Measurements from ENCODE around the gene MXD4. TPM values are rescaled to one million over a fixed set of nuclear protein-coding genes. Genes with fewer than 3 reads are reported as not detected.
"Not testable (repeated sequence)": the region's sequence is repeated elsewhere in the genome, so short reads cannot be mapped to it uniquely, and the experiment has no call there.

Gene MXD4
- total RNA-seq, 1 donor from 2014 or later = 102 TPM

DNA sequence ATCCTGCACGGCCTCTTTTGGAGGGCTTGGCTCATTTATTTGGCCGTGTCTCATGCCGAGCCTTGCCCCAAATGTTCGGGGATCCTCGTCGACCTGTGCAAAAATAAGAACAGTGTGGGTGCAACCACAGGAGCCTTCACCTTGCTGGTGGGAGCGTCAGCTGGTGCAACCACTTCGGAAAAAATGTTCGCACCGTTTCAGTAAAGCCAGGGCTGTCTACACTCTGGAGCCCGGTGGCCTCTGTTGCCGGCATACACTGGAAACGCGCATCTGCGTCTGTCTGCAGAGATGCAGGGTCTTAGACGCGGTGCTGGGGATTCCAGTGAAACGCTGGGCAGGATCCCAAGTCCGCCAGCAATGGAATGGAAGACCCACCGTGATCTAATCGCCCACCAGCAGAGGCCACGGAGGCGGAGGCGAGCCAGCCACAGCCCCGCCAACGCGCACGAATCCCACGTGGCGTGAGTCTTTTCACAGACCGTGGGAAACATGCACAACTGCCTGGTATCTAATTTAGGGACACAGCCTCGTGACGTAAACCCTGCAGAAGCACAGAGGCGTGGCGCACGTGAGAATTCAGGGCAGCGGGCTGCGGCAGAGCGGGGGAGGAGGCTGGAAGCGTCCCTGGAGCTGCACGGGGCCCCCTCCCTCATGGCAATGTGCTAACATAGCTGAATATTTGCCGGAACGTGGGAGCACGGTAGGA lies 13.8 kb upstream of the MXD4 start:
- DNase-seq (ENCODE audit: low read depth) = no peak

DNA sequence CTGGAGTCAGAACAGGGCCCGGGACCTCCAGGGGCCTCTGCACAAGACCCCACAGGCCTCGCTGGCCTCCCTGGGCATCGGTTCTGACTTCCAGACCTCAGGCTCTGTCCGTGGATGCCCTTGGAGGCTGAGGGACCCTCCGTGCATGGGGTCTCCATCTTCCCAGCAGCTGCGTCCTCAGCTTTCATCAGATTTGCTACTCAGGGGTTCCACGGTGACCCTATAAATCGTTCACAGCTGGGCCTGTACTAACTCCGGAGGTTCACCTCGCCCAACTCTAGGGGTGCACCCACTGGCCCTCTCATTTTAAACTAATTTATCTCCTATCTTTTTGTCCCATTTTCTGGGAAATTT lies 13.1 kb upstream of the MXD4 start:
- DNase-seq (ENCODE audit: low read depth) = not testable (repeated sequence)

DNA sequence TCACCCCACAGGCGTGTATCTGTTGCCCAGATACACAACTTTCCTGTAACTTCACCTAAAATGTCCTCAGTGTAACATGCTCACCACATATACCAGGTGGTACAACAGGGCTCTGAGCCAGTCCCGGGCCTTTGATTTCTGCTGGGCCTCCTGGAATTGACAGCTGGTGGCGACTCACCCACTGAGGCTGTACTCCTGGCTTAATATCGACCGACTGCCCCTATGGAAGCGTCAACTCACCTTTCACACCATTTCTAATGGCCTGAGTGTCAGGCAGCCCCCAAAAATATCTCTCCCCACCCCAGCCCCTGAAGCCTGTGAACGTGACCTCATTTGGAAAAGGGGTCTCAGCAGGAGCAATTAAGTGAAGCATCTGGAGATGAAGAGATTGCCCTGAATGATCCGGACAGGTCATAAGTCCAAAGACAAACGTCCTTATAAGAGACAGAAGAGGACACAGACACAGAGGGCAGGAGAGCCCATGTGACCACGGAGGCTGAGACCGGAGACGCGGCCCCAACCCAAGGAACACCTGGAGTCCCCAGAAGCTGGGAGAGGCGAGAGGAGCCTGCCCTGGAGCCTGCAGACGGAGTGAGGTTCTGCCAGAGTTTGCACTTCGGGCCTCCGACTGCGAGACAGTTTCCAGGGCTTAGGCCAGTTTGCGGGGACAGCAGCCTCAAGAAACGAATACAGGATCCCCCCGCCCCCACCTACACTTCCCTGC lies 12.6 kb upstream of the MXD4 start:
- no peak for DNase-seq (ENCODE audit: low read depth)

- no peak for DNase-seq (ENCODE audit: low read depth)
Observed at GRCh38 chr4:2273657-2274319, 11.9 kb upstream of the MXD4 start.

DNA sequence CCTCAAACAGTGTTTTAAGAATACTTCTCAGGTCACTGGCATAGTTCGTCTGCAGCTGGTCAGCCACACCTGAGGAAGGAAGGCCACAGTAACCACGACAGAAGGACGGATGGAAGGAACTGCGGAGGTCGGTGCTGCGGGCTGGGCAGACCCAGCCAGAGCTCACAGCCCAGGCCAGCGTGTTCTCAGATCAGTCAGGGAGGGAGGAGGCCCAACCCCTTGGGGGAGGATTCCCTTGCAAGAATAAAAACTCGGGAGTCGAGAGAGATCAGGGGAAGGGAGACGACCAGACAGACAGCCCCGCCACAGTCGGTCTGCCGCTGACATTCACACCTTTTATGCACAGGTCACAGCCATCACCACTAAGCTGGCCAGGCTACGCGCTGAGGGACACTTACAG lies 11.3 kb upstream of the MXD4 start:
- no peak for DNase-seq (ENCODE audit: low read depth)

GRCh38 chr4:2272828-2273120 lies 10.9 kb upstream of the MXD4 start:
- DNase-seq (ENCODE audit: low read depth) = no peak

- no peak for DNase-seq (ENCODE audit: low read depth)
Observed at GRCh38 chr4:2272026-2272827, 10.3 kb upstream of the MXD4 start.

- DNase-seq (ENCODE audit: low read depth) = no peak
Observed at GRCh38 chr4:2271279-2272025, 9.5 kb upstream of the MXD4 start.

DNA sequence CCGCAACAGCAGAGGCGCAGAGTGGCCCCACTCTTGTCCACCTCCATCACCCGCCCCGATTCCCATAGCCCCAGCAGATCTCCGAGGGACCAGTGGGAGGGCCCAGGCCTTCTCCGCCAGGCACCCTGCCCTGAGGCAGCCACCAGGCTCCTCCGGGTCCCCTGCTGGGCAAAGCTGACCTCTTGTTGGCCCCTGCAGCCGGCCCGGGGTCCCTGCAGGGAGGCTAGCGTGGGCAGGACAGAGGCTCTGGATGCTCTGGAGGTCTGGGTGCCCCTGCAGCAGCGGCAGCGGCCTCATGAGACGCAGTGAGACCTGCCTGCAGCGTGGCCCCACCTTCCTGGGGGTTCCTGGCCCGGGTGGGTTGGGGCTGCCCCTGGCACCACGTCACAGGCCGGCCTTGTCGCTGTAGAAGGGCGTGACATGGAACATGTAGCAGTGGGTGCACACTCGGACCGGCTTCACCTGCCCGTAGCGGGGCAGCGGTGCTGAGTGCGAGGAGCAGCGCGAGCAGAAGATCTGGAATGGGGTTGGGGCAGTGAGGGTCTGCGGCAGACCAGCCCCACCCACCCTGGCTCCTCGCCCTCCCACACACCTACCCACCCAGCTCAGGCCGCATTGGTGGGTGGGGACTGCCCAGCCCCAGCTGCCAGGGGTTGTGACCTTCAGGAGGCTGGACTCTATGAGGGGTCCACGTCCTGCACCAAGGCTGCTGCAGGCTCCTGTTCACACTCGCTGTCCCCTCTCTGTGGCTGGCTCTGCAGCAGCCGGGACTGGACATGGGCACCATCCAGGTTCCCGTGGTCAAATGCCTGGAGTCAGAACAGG lies 8.6 kb upstream of the MXD4 start:
- no peak for DNase-seq (ENCODE audit: low read depth)

GRCh38 chr4:2269618-2270163 lies 7.8 kb upstream of the MXD4 start:
- DNase-seq (ENCODE audit: low read depth) = no peak

DNA sequence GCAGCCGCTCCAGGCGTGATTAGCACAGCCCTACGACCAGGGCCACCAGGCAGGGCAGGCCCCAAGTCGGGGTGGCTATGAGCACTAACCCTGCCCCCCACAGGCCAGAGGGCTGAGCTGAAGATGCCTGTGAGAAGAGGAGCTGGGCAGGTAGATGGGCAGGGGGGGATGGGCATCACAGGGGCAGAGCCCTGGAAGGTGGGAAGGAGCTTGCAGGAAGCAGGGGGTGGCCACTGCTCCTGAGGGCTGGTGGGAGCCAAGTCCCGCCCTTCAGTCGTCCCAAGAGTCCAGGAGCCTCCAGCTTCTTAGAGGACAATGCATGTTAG lies 7.3 kb upstream of the MXD4 start:
- no peak for DNase-seq (ENCODE audit: low read depth)

DNA sequence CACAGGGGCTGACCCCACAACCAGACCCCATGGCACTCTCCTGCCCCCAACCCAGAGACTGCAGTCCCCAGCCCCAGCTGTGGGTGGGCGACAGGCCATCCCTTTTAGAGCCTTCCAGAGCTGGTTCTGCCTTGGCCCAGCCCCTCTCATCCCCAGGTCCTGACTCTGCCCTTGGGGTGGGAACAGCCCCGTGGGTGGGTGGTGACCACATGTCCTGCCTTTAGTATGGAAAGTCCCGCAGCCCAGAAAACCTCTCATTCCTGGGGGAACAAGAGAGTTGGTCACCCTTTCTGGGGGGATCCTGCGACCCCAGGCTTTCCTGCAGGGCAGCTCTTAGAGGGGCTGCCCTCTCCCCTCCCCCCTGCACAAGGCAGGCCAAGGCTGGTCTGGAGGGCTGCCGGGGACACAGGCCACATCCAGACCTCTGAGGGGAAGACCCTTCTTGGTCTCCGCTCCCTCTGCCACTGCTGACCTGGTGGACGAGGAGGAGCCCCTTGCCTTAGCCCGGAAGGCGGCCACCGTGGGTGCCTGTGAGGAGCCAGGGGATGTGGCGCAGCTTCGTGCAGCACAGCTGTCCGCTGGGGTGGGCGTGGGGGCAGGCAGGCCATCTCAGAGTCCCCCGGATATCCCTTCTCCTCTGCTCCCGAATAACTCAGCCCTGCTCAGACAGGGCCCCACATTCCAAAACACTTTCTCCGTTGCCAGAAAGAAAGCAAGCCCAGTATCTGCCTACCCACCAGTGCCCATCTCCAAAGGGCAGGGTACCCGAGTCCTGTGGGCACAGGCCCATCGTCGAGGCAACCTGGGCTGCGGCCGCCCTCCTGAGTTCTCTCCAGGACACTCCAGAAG lies 6.7 kb upstream of the MXD4 start:
- no peak for DNase-seq (ENCODE audit: low read depth)

DNA sequence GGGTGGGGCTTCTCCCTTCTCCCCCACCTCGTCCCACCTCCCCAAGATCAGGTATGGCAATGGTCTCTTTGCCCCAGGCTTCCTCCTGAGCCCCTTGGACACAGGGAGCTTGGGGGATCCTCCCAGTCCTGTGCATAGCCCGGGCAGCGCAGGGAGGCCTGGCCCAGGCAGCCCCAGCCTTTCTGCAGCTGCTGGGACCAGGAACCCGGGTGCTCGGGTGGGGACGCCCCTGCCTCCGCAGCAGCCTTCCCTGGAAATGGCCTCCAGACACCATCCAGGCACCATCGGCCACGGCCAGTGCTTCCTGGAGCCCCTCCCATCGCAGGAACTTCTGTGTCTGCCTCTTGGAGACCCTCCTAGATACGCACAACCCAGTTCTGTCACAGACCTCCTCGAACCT lies 5.9 kb upstream of the MXD4 start:
- DNase-seq (ENCODE audit: low read depth) = no peak

- DNase-seq (ENCODE audit: low read depth) = no peak
Observed at GRCh38 chr4:2267320-2267811, 5.5 kb upstream of the MXD4 start.

- no peak for DNase-seq (ENCODE audit: low read depth)
Observed at GRCh38 chr4:2266821-2267220, 4.9 kb upstream of the MXD4 start.

DNA sequence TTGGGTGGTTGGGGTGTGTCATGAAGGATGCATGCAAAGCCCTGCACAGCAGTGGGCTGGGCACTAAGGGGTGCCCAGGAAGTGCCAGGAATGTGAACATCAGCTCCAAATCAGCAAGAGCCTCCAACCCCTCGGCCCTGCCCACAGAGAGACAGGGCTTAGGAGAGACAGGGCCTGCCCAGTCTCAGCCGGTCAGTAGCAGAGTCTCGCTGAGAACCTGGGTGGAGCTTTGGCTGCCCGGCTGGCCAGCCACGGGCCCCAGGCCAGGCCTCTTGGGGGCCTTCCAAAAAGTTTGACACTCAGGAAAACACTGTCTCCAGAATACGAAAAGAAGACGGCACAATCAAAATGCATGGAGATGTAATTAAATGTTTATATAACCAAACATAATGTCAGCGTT lies 4.3 kb upstream of the MXD4 start:
- DNase-seq (ENCODE audit: low read depth) = no peak

DNA sequence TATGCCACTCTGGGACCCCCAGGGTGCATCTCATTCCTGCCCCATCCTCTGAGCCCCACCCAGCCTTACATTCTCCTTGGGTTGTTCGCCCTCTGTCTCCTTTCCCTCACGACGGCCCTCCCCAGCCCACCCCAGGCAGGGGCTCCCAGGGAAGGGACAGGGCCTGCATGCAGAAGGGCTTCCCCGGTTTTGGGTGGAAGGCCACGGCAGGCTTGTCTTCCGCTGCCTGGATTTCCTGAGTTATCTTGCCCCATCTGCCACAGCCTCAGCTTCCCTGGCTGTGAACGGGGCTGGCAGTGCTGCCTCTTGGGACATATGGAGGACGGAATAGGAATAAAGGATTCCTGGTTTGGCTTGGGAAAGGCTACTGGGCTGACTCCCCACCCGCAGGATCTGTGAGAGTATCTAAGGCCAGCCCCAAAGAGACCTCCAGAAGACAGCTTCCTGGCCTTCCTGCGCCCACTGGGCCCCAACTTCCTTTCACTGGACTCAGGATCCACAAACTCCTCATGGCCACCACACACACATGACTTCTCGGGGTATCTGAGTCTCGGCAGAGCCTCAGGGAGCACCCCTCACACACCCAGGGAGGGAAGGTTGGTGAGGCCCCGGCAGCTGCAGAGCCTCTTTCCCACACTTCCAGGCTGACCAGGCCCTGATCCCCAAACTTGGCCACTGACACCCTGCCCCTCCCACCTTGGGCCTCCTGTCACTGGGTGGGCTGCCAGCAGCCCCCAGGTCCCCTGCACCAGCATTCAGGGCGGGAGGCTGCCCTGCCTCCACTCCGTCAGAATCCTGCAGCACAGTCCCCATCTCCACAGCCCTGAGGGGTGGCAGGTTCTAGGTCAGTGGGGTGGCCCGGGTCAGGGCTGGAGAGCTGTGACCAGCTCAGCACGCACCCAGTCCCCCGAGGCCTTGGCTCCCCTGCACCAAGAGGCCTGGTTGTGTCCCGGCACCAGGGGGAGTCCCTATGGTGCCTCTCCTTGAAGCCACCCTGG lies 3.5 kb upstream of the MXD4 start:
- DNase-seq (ENCODE audit: low read depth) = no peak

DNA sequence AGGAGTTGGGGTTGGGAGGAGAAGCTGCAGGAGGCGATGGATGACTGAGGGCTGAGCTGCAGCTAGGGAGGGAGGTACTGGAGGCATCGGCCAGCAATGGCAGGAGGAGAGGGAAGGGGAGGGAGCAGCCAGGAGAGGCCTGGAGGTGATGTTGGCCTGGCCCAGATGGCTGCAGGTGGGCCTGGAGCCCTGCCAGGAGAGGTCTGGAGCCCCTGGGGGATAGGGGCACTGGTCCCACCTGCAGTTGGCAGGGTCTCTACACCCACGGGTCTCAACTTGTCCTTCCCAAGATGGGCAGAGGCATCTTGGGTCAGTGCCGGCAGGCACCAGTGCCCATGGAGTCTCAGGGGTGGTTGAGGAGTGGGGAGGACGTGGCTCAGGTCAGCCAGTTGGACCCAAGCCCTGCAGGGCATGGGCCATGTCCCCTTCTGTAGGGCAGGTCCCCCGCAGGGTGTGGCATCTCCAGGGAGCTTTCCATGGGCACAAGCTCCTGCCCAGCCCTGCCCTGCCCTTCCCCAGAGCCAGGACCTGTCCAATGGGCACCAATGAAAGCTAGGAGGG lies 2.7 kb upstream of the MXD4 start:
- DNase-seq (ENCODE audit: low read depth) = no peak
